ENCODE results near the gene CUL2.
"Not testable (repeated sequence)": the region's sequence is repeated elsewhere in the genome, so short reads cannot be mapped to it uniquely, and the experiment has no call there.

Gene CUL2

DNA sequence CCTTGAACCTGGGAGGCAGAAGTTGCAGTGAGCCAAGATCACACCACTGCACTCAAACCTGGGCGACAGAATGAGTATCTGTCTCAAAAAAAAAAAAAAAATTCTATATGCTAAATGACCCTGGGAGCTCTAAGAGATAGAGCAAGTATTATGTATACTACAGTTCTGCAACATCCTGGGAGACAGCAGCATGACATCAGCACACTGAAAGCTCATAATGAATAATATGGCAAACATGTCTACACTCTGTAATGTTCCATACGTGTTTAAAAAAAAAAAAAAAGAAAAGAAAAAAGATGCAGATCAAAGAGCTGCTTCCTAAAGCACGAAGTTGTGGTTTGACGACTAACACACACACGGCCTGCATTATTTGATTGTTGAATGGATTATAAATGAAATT is 72.5 kb downstream of the CUL2 start:
- no peak for DNase-seq

DNA sequence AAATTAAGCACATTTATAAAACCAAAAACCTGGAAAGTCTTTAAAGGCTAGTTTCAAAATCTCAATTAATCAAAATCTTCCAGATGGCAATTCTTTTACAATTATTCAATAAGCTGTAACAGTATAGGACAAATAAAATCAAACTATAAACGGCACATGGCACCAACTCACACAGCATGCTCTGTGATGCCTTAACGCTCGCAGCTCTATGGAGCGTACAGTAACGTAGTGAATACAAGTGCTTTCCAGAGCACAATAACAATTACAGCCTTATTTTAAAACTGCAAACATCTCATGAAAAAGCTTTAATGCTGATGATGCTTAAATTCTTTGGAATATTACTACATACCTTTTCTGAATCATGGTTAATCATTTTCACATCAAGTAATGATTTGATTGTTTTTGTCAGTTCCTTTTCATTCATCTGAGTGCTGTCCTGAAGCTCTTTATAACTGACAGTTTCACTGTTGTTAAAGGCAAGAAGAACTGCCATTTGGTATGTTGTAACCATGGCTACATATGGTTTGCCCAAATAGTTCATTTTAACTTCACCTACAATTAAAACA is 74.2 kb downstream of the CUL2 start:
- DNase-seq = no peak

DNA sequence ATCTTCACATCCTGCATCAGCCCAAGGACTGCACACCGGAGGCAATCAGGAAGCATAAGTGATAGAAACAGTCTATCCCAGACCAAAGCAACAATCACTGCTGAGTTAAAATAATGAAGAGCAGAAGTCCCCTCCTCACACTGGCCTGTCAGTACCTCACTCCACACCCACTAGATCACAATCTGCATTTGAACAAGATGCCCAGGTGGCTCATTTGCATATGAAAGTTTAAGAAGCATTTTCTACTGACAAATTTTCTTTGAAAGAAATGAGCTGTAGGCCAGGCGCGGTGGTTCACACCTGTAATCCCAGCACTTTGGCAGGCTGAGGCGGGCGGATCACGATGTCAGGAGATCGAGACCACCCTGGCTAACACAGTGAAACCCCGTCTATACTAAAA is 77.4 kb downstream of the CUL2 start:
- no peak for DNase-seq

DNA sequence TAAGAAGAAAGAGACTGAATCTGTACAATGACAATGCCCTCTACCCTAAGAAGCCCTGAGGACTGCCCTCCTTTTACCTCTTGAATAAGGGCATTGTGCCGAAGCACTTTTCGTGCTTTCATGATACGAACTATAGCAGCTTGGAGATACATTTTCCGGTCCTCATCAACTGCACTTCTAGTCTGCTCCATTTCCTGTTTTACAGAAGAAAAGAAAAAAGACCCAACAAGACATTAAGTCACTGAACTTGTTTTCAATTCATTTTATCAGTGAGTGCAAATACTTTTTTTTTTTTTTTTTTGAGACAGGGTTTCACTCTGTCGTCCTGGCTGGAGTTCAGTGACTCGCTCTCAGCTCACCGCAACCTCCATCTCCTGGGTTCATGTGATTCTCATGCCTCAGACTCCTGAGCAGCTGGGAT is 78.4 kb downstream of the CUL2 start:
- no peak for DNase-seq

DNA sequence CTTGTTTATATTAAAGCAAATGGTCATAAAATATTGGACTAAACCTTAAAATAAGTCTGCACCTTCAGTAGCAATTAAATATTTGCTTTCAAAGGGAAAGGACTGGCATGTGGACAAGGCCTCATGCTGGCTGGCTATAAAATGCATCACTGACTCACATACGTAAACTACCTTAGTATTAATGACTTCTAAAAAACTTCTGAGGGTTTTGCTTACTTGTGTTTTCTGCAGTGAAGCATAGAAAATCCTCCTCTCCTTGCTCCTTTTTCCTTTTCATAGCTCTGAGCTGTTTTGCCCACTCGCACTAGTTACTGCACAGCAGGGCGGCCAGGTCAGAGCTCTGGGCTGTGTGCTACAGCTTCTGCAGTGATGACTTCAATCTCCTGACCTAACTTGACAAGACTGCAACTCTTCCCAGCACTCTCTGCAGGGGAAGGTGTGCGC is 82.3 kb downstream of the CUL2 start:
- DNase-seq = no peak

DNA sequence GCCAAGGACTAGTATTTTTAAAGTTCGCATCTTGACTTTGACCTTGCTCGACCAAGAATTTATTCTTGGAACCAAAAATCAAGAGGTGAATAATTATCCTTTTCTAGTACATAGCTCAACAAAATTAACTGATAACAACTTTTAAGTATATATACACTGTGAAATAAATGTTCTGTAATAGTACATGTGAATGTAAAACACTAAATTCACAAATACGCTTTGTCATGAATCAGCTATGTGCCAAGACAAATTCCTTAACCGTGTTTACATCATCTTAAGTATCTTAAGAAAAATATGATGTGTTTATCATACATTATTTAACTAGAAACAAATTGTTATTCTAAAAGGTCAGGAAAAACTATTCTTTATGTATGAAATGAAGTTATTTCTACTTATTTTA is 83.3 kb downstream of the CUL2 start:
- DNase-seq = no peak

DNA sequence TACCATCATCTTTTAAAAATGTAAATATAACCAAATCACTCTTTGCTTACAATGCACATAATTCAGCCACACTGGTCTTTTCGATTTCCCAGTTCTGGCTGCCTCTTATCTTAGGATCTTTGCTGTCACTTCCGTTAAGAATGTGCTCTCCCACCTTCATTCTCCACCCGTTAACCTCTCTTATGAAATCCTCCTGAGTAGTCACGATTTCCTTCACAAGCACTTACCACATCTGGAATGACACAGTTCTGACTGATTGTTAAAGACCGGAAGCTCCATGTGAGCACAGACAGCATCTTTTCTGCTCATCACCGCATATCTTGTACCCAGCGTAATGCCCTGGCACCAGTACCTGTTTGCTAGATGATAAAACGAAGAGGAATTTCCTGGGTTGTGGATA is 84.3 kb downstream of the CUL2 start:
- DNase-seq = peak; percentile 22

DNA sequence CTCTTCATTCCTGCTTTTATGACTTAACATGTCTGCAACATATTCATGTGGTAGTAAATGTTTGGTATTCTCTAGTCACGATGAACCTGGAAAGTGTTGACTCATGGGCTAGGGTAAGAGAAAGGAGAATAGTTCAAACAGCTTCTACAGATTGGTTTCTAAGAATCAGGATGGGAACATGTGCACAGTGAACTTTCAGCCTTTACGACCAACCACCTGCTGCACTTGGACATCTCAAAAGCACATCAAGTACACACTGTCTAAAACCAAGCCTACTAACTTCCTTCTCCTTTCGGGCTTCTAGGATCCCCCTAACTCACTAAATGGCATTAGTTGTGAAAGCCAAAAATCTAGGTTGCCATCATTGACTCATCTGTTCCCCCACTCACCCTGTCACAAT is 85.5 kb downstream of the CUL2 start:
- DNase-seq = no peak

DNA sequence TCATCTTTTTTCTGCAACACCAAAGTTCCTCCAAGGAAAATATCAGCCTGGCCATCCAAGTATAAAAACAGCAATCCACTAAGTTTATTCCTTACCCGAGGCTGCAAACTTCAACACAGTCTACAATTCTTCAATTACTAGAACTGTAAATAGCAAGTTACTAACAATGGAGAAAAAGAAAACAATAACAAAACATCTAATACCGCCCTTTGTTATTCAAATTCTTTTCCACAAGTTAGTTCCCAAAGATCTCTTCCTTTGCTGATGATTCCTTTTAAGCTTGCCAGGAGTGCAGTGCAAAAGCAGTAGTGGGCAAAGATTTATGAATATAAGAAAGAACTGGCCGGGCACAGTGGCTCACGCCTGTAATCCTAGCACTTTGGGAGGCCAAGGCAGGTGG is 86.2 kb downstream of the CUL2 start:
- DNase-seq = no peak

DNA sequence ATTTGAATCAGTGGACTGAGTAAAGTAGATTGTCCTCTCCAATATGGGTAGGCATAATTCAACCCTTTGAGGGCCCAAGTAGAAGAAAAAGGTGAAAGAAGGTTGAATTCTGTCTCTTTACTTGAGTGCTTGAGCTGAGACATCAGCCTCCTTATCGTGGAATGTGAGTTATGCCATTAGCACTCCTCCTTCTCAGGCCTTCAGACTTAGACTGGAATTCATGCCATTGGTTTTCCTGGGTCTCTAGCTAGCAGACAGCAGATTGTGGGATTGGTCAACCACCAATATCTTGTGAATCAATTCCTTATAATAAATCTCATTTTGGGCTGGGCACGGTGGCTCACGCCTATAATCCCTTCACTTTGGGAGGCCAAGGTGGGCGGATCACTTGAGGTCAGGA is 89.2 kb downstream of the CUL2 start:
- DNase-seq = no peak

DNA sequence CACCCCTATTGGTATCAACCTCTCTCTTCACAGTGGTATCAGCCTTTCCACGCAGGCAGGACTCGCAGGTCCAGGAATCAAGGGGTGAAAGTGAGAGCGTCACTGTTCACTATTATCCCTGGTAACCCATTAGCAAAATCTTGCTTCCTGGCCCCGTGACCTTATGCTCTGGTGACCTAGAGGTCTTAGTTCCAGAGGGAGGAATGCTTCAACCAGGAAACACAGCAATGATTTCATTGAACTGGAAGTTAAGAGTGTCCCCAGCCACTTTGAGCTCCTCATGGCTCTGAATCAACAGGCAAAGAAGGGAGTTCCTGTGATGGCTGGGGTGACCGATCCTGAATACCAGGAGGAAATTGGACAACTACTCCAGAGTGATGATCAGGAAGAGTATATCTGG is 90.6 kb downstream of the CUL2 start:
- no peak for DNase-seq

DNA sequence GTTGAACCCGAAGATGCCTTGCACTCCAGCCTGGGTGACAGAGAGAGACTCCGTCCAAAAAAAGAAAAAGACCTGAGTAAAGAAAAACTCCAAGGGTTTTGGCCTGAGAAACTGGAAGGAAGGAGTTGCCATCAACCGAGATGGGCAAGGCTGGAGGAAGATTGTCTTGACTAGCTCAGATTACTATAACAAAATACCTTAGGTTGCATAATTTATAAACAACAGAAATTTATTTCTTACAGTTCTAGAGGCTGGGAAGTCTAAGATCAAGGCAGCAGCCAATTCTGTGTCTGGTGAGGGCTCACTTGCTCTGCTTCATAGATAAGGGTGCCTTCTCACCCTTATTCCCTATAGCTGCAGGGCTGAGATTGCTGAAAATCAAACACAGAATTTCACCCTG is 91.2 kb downstream of the CUL2 start:
- no peak for DNase-seq

DNA sequence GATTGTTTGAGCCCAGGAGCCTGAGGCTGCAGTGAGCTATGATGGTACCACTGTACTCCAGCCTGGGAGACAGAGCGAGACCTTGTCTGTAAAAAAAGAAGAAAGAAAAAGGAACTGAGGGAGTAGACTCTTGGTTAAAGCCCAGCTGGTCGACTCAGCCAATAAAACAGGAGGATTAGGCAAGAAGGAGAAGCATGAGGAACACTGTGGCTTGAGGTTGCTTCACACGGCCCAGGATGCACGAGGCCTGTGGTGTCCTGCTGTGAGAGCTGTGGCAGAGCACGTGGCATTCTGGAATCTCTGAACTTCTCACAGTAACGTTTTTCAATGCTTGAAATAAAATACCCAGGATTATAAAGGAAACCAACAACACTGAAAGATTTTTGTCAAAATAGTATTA is 93.3 kb downstream of the CUL2 start:
- DNase-seq = peak; percentile 72

DNA sequence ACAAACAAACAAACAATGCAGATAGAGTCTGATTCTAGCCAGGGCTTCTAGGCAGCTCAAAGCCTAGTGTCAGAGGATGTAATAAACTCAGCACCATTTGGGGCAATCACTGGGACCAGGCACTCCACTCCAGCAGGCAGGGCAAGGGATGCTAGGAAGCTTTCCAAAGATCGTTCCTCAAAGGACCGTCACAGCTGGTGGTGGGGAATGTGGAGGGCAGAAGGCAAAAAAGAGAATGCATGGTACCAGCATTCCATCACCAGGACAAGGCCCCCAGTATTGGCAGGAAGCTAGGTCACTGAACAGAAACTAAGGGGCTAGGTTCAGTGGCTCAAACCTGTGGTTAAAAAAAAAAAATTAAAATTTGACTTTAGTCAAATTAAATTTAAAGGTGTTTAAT is 94.2 kb downstream of the CUL2 start:
- no peak for DNase-seq

DNA sequence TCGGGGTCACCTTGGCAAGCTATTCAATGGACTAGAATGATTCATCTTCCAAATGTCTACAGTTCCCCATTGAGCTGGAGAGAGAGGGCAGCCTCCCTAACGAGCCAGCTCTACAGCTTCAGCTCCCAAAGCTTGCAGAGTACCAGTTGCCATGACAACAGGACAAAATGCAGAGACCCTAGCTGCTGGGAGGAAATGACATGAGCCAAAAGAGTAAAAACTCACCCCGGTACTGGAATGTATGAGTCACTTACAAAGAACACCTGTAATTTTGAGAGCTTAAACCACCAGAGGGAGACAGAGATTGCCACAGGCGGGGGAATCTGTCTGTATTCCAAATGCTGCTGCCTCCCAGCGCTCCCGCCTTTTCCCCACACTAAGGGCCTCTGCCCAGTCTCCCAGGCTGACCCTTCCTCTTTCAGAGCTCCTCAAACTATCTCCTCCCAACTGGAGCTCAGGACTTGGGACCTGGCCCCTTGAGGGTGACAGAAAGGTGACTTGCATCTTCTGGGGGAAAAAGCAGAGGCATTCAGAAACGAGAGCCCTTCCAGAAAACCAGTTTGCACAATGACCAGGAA is 95.5 kb downstream of the CUL2 start:
- peak; percentile 72 for DNase-seq

DNA sequence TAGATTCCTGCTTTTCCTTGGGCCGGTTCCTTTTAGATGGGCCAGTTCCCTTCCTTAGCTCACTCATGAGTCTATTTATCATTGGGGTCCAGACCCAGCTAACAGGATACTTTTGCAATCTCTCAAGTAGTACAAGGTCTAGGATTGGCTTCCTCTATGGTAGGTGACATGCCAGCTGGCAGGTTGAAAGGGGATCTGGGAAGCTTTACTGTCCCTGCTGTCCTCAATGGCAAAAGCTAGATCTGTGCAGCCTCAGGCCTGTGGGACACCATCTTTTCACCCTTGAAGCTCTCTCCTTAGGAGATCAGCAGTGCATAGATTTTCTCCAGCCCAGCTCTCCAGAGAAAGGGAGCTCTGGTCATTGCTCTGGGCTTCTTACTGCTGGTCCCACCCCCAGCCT is 96.4 kb downstream of the CUL2 start:
- no peak for DNase-seq

DNA sequence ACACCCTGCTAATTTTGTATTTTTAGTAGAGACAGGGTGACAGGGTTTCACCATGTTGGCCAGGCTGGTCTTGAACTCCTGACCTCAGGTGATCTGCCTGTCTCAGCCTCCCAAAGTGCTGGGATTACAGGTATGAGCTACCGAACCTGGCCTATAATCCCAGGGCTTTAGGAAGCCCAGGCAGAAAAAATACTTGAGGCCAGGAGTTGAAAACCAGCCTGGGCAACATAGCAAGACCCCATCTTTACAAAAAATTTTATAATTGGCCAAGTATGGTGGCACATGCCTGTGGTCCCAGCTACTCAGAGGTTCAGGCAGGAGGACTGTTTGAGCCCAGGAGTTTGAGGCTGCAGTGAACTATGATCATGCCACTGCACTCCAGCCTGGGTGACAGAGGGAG is 99.0 kb downstream of the CUL2 start:
- not testable (repeated sequence) for DNase-seq

DNA sequence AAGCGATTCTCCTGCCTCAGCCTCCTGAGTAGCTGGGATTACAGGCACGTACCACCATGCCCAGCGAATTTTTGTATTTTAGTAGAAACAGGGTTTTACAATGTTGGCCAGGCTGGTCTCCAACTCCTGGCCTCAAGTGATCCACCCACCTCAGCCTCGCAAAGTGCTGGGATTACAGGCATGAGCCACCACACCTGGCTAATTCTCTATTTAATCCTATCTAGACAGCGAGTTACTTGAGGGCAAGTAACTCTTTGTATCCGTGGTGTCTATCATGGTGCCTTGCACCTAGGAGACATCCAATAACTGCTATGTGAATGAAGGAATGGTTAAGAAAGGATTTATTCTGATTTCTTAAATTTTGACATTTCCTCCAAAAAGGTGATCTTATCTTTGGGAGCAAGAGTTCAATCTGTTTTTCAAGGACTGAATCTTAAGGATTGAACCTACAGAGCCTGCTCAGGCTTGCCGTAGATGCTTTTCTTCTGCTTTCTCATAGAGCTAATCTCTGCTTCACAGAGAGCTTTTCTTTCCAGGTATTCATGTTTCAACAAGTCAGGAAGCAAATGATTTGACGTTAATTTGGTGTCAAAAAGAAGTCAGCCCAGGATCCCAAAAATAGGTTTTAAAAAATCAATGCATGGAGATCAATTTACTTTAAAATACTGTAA is 101.6 kb downstream of the CUL2 start:
- DNase-seq = no peak

DNA sequence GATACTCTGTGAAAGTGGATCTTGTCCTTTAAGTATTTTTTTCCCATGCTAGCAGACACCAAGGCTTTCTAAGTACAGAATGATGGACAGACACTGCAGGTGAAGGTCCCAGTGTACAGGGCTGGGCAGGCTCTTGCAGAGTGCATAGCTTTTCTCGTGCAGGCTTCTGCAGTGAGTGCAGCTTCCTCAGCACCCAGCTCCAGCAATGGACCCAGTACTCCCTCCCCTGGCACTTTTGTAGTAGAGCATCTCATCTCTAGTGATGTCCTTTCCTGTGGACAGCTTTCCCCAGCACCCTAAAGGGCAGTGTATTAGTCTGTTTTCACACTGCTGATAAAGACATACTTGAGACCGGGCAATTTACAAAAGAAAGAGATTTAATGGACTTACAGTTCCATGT is 104.3 kb downstream of the CUL2 start:
- no peak for DNase-seq

DNA sequence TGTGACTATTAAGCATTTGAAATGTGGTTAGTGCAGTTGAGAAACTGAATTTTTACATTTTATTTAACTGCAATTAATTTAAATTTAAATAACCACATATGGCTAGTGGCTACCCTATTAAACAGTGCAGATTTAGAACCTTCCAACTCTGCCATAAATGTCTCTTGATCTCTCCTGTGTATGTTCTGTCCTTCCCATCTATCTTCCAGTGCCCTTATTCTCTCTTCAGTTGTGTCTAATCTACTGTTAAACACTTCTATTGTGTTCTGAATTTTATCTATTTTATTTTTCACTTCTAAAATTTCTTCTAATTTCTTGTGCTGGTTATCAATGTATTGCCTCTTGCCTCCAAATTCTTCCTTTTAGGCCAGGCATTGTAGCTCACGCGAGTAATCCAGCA is 105.0 kb downstream of the CUL2 start:
- DNase-seq = no peak

DNA sequence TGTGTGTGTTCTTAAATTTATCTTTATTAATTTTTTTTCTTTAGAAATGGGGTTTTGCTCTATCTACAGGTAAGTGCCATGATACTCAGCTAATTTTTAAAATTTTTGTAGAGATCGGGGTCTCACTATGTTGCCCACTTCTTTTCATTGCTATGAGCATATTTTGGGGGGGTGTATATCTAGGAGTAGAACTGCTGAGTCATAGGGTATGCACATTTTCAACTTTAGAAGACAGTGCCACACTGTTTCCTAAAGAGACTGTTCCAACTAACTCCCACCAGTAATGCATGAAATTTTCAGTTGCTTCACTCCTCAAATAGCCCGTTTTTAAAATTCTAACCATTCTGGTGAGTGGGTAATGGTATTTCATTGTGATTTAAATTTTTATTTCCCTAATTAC is 108.3 kb downstream of the CUL2 start:
- DNase-seq = no peak

DNA sequence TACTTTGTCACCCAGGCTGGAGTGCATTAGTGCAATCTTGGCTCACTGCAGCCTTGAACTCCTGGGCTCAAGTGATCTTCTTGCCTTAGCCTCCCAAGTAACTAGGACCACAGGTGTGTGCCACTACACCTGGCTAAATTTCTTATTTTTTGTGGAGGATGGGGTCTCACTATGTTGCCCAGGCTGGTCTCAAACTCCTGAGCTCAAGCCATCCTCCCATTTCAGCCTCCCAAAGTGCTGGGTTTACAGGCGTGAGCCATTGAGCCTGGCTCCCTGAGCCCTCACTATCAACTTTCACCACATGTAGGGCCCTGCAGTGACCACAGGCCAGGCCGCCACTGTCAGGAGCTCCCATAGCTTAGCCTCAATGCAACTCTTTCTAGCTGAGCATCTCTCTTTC is 110.2 kb downstream of the CUL2 start:
- DNase-seq = no peak

DNA sequence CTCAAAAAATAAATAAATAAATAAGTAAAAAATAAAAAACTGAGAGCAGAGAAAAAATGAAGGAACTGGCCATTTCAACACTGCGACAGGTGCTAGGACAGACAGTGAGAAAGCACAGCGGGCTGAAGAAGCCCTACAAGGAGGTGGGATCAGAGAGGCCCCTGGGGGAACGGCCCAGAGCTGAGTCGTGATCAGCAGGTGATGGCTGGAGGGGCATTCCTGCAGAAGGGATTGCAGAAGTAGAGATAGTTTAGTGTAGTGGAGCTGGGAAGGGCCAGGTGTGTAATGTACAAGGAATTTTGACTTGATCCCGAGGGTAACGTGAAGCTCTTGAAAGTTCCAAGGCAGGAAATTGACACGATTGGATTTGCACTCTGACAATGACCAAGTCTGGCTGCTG is 112.1 kb downstream of the CUL2 start:
- DNase-seq = no peak

DNA sequence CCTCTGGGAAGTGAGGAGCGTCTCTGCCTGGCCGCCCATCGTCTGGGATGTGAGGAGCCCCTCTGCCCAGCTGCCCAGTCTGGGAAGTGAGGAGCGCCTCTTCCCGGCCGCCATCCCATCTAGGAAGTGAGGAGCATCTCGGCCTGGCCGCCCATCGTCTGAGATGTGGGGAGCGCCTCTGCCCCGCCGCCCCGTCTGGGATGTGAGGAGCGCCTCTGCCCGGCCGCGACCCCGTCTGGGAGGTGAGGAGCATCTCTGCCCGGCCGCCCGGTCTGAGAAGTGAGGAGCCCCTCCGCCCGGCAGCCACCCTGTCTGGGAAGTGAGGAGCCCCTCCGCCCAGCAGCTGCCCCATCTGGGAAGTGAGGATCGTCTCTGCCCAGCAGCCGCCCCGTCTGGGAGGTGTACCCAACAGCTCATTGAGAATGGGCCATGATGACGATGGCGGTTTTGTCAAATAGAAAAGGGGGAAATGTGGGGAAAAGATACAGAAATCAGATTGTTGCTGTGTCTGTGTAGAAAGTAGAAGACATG is 113.7 kb downstream of the CUL2 start:
- DNase-seq = not testable (repeated sequence)
